ENCODE results near the gene PSKH1. TPM values are rescaled to one million over a fixed set of nuclear protein-coding genes. Genes with fewer than 3 reads are reported as not detected.
A peak's percentile ranks its signal among the peaks of the same experiment; 100 is the strongest.
"Not testable (repeated sequence)": the region's sequence is repeated elsewhere in the genome, so short reads cannot be mapped to it uniquely, and the experiment has no call there.

PSKH1 gene
- total RNA-seq, 3 donors from 2014 or later, result 10.4 to 14.6 (median 10.9) TPM

GRCh38 chr16:67860589-67861398 is 32.3 kb upstream of the PSKH1 start:
- no peaks in the 10 kb centered on the region for H3K9me3 Mint-ChIP-seq
- H3K4me1 Mint-ChIP-seq (ENCODE audit: low read depth), result peaks cover 28% of the 10 kb centered on the region
- no peaks in the 10 kb centered on the region for H3K27me3 Mint-ChIP-seq (ENCODE audit: low read depth)
- ATAC-seq (no peak), DNase-seq (no peak)
- no peak overlapping the region for H3K4me3 Mint-ChIP-seq
- H3K36me3 Mint-ChIP-seq (ENCODE audit: insufficient read depth), result peaks cover 7% of the 10 kb centered on the region

- no peak for DNase-seq
- H3K4me3 Mint-ChIP-seq, result no peak overlapping the region
- H3K27me3 Mint-ChIP-seq (ENCODE audit: low read depth), result no peaks in the 10 kb centered on the region
- H3K4me1 Mint-ChIP-seq (ENCODE audit: low read depth), result peaks cover 23% of the 10 kb centered on the region
- peaks cover 10% of the 10 kb centered on the region for H3K36me3 Mint-ChIP-seq (ENCODE audit: insufficient read depth)
- H3K9me3 Mint-ChIP-seq, result no peaks in the 10 kb centered on the region
- ATAC-seq, result no peak
Observed at GRCh38 chr16:67861877-67862276, 31.2 kb upstream of the PSKH1 start.

- peaks cover 13% of the 10 kb centered on the region for H3K4me1 Mint-ChIP-seq (ENCODE audit: low read depth)
- H3K27me3 Mint-ChIP-seq (ENCODE audit: low read depth), result no peaks in the 10 kb centered on the region
- no peaks in the 10 kb centered on the region for H3K9me3 Mint-ChIP-seq
- no peak for ATAC-seq
- H3K36me3 Mint-ChIP-seq (ENCODE audit: insufficient read depth), result peaks cover 10% of the 10 kb centered on the region
- DNase-seq, result no peak
- no peak overlapping the region for H3K4me3 Mint-ChIP-seq
Observed at GRCh38 chr16:67862623-67863583, 30.2 kb upstream of the PSKH1 start.

- not testable (repeated sequence) for ATAC-seq; H3K27me3 Mint-ChIP-seq (ENCODE audit: low read depth); H3K9me3 Mint-ChIP-seq; H3K36me3 Mint-ChIP-seq (ENCODE audit: insufficient read depth); DNase-seq; H3K4me1 Mint-ChIP-seq (ENCODE audit: low read depth); H3K4me3 Mint-ChIP-seq
Observed at GRCh38 chr16:67864044-67864443, 29.0 kb upstream of the PSKH1 start.

- ATAC-seq, result no peak
- no peaks in the 10 kb centered on the region for H3K27me3 Mint-ChIP-seq (ENCODE audit: low read depth)
- peaks cover 1% of the 10 kb centered on the region for H3K4me1 Mint-ChIP-seq (ENCODE audit: low read depth)
- DNase-seq, result no peak
- no peak overlapping the region for H3K4me3 Mint-ChIP-seq
- H3K9me3 Mint-ChIP-seq, result no peaks in the 10 kb centered on the region
- H3K36me3 Mint-ChIP-seq (ENCODE audit: insufficient read depth), result peaks cover 10% of the 10 kb centered on the region
Observed at GRCh38 chr16:67864594-67864993, 28.5 kb upstream of the PSKH1 start.

GRCh38 chr16:67865318-67865717 is 27.7 kb upstream of the PSKH1 start:
- no peaks in the 10 kb centered on the region for H3K27me3 Mint-ChIP-seq (ENCODE audit: low read depth)
- peaks cover 10% of the 10 kb centered on the region for H3K36me3 Mint-ChIP-seq (ENCODE audit: insufficient read depth)
- DNase-seq, result no peak
- no peak overlapping the region for H3K4me3 Mint-ChIP-seq
- H3K9me3 Mint-ChIP-seq, result no peaks in the 10 kb centered on the region
- peaks cover 1% of the 10 kb centered on the region for H3K4me1 Mint-ChIP-seq (ENCODE audit: low read depth)
- peak in 1 of 2 donors; percentile 41 for ATAC-seq

GRCh38 chr16:67868290-67868689 is 24.8 kb upstream of the PSKH1 start:
- no peaks in the 10 kb centered on the region for H3K27me3 Mint-ChIP-seq (ENCODE audit: low read depth)
- H3K4me1 Mint-ChIP-seq (ENCODE audit: low read depth), result peaks cover 8% of the 10 kb centered on the region
- DNase-seq (no peak), ATAC-seq (no peak)
- no peaks in the 10 kb centered on the region for H3K9me3 Mint-ChIP-seq
- no peak overlapping the region for H3K4me3 Mint-ChIP-seq
- peaks cover 8% of the 10 kb centered on the region for H3K36me3 Mint-ChIP-seq (ENCODE audit: insufficient read depth)

GRCh38 chr16:67869653-67870052 is 23.4 kb upstream of the PSKH1 start:
- ATAC-seq, result no peak
- Mint-ChIP-seq H3K4me1 (ENCODE audit: low read depth) (peaks cover 17% of the 10 kb centered on the region), H3K9me3 (no peaks in the 10 kb centered on the region), H3K4me3 (no peak overlapping the region), H3K27me3 (ENCODE audit: low read depth) (no peaks in the 10 kb centered on the region), H3K36me3 (ENCODE audit: insufficient read depth) (peaks cover 6% of the 10 kb centered on the region)
- no peak for DNase-seq

GRCh38 chr16:67871256-67871655 is 21.8 kb upstream of the PSKH1 start:
- peaks cover 32% of the 10 kb centered on the region for H3K4me1 Mint-ChIP-seq (ENCODE audit: low read depth)
- no peaks in the 10 kb centered on the region for H3K9me3 Mint-ChIP-seq
- peaks cover 13% of the 10 kb centered on the region for H3K36me3 Mint-ChIP-seq (ENCODE audit: insufficient read depth)
- no peaks in the 10 kb centered on the region for H3K27me3 Mint-ChIP-seq (ENCODE audit: low read depth)
- no peak for DNase-seq
- H3K4me3 Mint-ChIP-seq, result no peak overlapping the region
- ATAC-seq, result no peak

GRCh38 chr16:67872131-67872630 is 20.9 kb upstream of the PSKH1 start:
- no peak for ATAC-seq
- no peaks in the 10 kb centered on the region for H3K27me3 Mint-ChIP-seq (ENCODE audit: low read depth)
- H3K4me3 Mint-ChIP-seq, result peak overlapping the region; percentile 84
- H3K36me3 Mint-ChIP-seq (ENCODE audit: insufficient read depth), result peaks cover 10% of the 10 kb centered on the region
- H3K4me1 Mint-ChIP-seq (ENCODE audit: low read depth), result peaks cover 34% of the 10 kb centered on the region
- no peaks in the 10 kb centered on the region for H3K9me3 Mint-ChIP-seq
- no peak for DNase-seq

- no peaks in the 10 kb centered on the region for H3K27me3 Mint-ChIP-seq (ENCODE audit: low read depth)
- DNase-seq (peak; percentile 80), ATAC-seq (peak; percentile 93 to 95)
- H3K4me1 Mint-ChIP-seq (ENCODE audit: low read depth), result peaks cover 34% of the 10 kb centered on the region
- peaks cover 15% of the 10 kb centered on the region for H3K36me3 Mint-ChIP-seq (ENCODE audit: insufficient read depth)
- H3K9me3 Mint-ChIP-seq, result no peaks in the 10 kb centered on the region
- H3K4me3 Mint-ChIP-seq, result peak within 1 kb of the TSS; percentile 84
Observed at GRCh38 chr16:67872631-67873434, 20.2 kb upstream of the PSKH1 start, which contains the start of gene EDC4. Gene EDC4, plus strand, starts transcription at chr16:67873052. Its CDS starts 210 bp downstream, at chr16:67873262.

GRCh38 chr16:67873435-67874370 is 19.4 kb upstream of the PSKH1 start:
- DNase-seq (no peak), ATAC-seq (peak; percentile 8 to 19)
- H3K4me3 Mint-ChIP-seq, result peak overlapping the region; percentile 84

GRCh38 chr16:67874372-67874771 is 18.7 kb upstream of the PSKH1 start:
- Mint-ChIP-seq H3K4me3 (peak overlapping the region; percentile 84), H3K9me3 (no peaks in the 10 kb centered on the region), H3K4me1 (ENCODE audit: low read depth) (peaks cover 34% of the 10 kb centered on the region), H3K27me3 (ENCODE audit: low read depth) (no peaks in the 10 kb centered on the region), H3K36me3 (ENCODE audit: insufficient read depth) (peaks cover 21% of the 10 kb centered on the region)
- no peak for DNase-seq
- ATAC-seq, result no peak

More at GRCh38 chr16:67873435-67874370, 19.4 kb upstream of the PSKH1 start:
- peaks cover 18% of the 10 kb centered on the region for H3K36me3 Mint-ChIP-seq (ENCODE audit: insufficient read depth)
- H3K27me3 Mint-ChIP-seq (ENCODE audit: low read depth), result no peaks in the 10 kb centered on the region
- no peaks in the 10 kb centered on the region for H3K9me3 Mint-ChIP-seq
- peaks cover 34% of the 10 kb centered on the region for H3K4me1 Mint-ChIP-seq (ENCODE audit: low read depth)

Data from activated T-cell treated with anti-CD3 and anti-CD28 coated beads, Interleukin-2, amount 50 U/mL, for 4 hours (primary cell).